GM18867 (cell line): ENCODE measurements around the gene CA6.
"Not testable (repeated sequence)": the region's sequence is repeated elsewhere in the genome, so short reads cannot be mapped to it uniquely, and the experiment has no call there.

Experiments
- ATAC-seq: cut with Tn5 transposase; IDR thresholded peaks from one replicate; pipeline ENCODE4 v1.9.1; 2021; ENCODE audit warnings: mild to moderate bottlenecking, moderate library complexity; ENCODE audit not compliant: unreplicated experiment

Gene CA6

DNA sequence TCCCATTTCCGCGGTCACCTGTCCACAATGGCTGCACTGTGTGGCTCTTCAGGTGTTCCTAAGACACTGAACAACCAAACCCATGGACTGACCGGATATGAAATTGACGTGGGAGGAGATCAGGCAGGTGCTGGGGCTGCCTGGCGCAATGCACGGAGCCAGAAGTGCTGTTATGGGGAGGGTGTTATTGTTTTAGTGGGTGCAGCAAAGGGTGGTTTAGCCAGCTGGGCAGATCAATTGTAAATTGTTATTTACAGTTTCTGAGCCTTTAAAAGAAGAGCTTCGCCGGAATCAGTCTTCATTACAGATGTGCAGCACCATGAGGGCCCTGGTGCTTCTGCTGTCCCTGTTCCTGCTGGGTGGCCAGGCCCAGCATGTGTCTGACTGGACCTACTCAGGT, at the start of gene CA6:
TSS of gene CA6 (plus strand) at position 301 of the 400 bp plus-strand sequence. CDS start at position 320, 19 bp downstream.
- ATAC-seq, result no peak

DNA sequence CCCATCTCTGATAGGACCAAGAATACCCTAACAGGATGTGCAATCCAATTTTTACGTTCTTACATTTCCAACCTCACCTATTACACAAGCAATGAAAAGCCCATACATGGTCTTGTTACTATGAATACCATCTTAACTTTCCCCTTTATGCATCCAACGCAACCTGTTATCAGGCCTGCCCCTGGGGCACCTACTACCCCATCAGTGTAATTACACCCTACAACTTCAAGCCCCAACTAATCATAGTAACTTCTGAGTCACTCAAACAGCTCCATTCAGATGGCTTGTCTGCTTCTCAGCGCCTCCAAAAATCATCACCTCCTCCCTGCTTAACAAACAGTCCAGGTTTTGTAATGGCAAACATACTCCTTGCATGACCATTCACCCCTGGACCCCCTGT, 48.9 kb upstream of the CA6 start:
- not testable (repeated sequence) for ATAC-seq

DNA sequence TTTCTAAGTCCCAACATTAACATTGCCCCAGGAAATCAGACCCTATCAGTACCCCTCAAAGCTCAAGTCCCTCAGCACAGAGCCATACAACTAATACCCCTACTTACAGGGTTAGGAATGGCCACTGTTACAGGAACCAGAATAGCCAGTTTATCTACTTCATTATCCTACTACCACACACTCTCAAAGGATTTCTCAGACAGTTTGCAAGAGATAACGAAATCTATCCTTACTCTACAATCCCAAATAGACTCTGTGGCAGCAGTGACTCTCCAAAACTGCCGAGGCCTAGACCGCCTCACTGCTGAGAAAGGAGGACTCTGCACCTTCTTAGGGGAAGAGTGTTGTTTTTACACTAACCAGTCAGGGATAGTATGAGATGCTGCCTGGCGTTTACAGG, 48.2 kb upstream of the CA6 start:
- ATAC-seq, result not testable (repeated sequence)

DNA sequence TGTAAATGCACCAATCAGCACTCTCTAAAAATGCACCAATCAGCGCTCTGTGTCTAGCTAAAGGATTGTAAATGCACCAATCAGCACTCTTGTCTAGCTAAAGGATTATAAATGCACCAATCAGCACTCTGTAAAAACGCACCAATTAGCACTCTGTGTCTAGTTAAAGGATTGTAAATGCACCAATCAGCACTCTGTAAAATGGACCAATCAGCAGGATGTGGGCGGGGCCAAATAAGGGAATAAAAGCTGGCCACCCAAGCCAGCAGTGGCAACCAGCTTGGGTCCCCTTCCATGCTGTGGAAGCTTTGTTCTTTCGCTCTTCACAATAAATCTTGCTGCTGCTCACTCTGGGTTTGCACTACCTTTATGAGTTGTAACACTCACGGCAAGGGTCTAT, 47.2 kb upstream of the CA6 start:
- ATAC-seq, result not testable (repeated sequence)

DNA sequence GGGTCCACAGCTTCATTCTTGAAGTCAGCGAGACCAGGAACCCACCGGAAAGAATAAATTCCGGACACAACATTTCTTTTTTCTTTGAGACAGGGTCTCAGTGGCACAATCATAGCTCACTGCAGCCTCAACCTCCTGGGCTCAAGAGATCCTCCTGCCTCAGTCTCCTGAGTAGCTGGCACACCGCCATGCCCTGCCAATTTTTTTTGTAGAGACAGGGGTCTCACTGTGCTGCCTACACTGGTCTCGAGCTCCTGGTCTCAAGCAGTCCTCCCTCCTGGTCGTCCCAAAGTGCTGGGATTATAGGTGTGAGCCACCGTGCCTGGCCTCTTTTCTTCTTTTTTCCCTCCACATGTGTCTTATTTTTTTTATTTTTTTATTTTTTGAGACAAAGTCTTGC, 46.6 kb upstream of the CA6 start:
- ATAC-seq, result no peak

DNA sequence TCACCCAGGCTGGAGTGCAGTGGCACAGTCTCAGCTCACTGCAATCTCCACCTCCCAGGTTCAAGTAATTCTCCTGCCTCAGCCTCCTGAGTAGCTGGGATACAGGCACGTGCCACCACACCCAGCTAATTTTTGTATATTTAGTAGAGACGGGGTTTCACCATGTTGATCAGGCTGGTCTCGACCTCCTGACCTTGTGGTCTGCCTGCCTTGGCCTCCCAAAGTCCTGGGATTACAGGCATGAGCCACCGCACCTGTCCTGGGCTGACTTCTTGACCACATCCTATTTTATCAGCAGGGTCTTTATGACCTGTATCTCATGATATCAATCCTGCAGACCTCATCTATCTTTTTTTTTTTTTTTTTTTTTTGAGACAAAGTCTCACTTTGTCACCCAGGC, 45.0 kb upstream of the CA6 start:
- not testable (repeated sequence) for ATAC-seq

DNA sequence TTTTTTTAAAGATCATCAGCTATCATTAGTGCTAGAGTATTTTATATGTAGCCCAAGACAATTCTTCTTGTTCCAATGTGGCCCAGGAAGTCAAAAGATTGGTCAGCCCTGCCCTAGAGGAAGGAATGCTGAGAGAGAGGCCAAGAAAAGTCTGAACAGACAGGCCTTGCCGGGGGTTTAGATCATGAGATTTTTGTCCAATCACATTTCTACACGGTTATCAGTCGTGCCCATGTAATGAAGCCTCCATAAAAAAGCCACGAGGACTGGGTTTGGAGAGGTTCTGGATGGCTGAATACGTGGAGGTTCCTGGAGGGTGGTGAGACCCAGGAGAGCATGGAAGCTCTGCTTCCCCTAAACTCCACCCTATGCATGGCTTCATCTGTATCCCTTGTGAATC, 42.9 kb upstream of the CA6 start:
- no peak for ATAC-seq

DNA sequence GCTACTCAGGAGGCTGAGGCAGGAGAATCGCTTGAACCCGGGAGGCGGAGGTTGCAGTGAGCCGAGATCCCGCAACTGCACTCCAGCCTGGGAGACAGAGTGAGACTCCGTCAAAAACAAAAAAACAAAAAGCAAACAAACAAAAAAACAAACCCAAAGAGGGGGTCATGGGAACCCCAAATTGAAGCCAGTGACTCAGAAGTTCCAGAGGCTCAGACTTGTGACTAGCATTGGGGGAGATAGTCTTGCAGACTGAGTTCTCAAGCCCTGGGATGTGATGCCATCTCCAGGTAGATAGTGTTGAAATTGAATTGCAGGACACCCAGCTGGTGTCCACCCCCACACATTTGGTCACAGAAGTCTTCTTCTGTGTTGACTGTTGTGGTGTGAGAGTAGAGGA, 42.3 kb upstream of the CA6 start:
- ATAC-seq, result no peak

DNA sequence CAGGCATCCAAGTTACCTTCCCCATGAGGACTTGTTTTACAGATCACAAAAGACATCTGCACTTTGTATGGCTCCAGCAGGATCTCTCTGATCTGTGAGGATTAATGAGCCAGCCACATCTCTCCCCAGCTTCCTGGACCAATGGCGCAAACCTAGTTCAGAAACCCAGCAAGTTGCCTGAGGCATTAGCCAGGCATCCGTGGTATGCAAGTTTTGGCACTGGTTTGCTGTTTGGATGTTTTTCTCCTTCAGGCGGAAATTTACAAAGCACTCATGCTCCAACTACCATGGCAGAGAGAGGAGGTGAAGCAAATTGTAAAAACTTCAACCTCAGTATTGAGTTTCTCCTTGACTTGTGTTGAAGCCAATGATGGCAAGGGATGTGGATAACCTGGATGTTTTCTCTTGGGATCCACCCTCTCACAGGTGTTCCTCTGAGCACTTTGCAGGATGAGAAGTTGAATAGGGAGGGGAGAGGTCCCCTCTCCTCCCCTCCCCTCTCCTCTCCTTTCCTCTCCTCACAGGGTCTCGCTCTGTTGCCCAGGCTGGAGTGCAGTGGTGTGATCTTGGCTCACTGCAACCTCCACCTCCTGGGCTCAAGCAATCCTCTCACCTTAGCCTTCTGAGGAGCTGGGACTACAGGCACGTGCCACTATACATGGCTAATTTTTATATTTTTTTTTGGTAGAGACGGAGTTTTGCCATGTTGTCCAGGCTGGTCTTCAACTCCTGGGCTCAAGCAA, 41.6 kb upstream of the CA6 start:
- ATAC-seq, result no peak

DNA sequence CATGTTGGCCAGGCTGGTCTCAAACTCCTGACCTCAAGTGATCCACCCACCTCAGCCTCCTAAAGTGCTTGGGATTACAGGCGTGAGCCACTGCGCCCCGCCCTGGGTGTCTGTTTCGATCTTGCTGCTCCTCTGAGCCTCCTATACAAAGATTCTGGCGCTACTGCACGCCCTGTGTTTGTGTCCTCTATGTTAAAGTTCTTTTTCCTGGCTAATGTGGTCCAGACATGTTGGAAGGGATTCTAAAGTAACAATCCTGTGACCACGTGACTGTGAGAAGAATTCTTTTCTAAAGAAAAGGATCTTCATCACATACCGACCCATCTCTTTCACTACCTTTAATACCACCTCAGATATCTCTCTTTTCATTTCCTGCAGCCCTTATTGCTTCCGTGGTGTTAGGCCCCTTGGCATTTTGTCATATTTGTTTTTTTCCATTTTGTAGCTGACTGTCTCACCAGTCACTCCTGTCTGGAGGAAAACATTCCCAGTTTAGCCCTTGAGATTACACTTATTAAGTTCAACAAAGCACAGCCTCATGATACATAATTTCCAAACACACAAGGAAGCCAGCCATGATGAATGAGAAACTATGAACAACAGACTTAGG, 40.0 kb upstream of the CA6 start:
- no peak for ATAC-seq

DNA sequence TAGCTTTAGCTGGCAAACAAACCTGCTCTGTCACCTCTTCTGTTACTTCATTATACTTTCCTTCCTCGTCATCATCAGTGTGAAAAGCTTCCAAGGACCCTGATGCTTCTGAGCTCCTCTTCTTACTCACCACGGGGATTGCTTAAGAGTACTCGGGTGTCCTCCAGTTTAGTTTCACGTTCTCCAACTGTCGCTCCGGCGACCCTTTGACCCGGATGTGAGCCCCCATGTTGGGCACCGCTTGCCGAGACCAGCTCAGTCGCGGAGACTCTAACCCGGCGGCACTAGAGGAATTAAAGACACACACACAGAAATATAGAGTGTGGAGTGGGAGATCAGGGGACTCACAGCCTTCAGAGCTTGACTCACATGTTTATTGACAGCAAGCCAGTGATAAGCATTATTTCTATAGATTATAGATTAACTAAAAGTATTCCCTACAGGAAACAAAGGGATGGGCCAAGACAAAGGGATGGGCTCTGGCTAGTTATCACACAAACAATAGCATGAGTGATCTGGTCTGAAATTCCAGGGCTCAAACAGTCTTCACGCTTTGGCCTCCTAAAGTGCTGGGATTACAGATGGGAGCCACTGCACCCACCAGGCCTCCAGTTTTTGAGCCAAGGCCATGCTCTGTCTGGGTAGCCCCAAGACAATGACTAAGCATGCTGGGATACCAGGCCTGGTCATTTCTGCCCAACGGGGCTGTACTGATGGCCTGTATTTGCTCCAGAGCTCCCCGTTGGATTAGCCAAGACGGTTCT, 37.1 kb upstream of the CA6 start:
- ATAC-seq, result no peak

DNA sequence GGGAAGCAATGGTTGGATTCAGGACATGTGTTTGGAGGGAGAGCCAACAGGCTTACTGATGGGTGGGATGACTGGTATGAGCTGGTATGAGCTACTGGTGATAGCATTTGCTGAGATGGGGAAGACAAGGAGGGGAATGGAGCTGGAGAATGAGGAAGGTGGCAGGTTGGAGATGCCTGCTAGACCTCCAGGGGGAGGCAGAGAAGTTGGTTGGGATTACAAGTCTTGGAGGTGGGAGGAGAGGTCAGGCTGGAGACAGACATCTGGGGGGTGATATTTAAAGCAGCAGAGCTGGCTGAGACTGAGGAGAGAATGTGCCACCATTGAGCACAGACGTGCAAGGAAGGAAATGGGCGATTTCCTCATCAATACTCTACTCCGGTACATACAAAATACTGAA, 35.3 kb upstream of the CA6 start:
- ATAC-seq, result no peak

DNA sequence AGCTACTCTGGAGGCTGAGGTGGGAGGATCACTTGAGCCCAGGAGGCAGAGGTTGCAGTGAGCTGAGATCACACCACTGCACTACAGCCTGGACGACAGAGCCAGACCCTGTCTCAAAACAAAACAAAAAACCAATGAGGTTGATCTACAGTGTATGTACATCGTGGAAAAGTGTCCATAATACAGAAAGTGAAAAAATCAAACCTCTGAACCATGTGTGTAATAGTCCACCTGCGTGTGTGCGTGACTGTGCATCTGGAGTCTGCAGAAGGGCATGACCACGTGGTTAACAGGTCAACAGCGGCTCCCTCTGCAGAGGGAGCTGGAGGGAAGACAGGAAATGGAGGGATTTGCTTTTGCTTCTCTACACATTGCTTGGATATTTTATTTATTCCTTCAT, 34.8 kb upstream of the CA6 start:
- no peak for ATAC-seq

DNA sequence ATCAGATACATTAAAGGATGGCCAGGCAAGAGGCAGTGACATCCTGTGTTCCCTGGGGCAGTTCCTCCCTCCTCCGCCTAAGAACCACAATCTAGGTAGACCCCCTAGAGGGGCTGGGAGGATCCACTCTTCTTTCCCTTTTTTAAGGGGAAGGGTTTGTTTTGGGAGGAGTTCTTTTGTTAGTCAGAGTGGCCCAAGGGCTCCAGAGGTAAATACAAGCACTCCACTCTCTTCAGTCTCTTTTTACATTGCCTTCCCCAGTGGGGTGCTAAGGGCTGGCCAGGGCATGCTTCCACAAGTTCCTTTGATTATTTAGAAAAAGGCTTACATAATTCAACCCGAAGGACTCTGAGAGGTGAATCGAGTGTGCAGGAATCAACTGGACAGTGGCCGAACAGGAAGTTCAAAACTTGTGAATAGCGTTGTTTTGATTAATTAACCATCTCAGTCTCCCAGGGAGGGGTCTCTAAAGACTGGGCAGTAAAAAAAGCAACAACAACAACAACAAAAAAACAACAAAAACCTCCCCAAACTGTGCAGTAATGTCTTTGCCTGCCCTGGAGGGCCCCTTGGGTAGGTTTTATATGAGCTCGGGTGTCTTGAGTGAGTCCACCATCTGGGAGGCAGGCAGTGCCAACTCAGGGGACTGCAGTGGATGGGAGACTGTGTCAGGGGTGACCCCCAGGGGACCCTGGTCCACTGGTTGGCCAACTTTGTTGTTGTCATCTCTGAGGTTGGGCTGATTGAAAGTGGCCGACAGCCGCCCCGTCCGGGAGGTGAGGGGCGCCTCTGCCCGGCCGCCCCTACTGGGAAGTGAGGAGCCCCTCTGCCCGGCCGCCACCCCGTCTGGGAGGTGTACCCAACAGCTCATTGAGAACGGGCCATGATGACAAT, 34.0 kb upstream of the CA6 start:
- no peak for ATAC-seq

DNA sequence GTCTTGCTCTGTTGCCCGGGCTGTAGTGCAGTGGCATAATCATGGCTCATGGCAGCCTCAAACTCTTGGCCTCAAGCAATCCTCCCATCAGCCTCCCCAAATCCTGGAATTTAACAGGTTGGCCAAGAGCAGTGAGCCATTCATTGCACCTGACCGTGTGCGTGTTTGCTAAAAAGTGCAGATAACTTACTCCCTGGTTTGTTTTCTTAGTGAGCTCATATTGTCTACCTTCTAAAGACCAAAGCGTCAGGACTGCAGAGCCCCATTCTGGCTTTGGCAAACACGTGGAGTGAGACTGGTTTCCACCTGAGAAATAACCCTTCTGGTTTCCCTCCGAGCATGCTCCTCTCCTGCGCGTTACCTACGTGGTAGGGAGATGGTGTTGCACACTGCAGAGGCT, 32.2 kb upstream of the CA6 start:
- ATAC-seq, result no peak

DNA sequence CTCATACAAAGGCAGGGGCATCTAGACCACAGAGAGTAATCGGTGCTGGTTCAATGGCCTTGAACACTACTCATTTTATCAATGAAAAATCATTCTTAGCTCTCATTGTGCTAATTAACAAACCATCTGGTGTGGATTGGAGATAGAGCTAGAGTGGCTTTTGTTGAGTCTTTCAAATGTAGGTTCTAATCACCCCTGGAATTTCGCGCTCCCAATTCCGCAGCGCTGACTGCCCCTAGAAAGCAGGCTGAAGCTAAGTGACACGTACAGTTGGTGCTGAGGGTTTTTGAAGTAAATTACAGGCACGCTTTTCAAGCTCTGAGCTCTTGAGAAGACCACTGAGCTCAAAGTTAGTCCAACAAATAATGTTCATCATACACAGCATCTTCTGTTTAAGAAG, 31.2 kb upstream of the CA6 start:
- ATAC-seq, result no peak

DNA sequence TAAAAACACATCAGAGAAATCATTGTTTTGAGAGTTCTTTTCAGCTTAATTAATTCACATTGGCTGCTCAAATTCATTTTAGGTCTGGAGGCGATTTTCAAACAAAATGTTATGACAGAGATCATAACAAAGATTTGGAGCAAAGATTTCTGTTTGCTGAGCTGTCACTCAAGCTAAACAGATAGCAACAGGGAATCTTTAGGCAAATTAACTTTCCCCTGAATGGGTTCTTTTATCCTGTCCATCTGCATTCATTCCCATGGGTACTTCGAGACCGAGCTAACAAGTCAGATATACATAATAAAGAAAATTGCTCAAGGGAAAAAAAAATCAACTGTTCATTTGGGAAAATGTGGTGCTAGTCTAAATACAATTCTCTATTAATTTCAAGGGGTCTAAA, 30.2 kb upstream of the CA6 start:
- no peak for ATAC-seq

DNA sequence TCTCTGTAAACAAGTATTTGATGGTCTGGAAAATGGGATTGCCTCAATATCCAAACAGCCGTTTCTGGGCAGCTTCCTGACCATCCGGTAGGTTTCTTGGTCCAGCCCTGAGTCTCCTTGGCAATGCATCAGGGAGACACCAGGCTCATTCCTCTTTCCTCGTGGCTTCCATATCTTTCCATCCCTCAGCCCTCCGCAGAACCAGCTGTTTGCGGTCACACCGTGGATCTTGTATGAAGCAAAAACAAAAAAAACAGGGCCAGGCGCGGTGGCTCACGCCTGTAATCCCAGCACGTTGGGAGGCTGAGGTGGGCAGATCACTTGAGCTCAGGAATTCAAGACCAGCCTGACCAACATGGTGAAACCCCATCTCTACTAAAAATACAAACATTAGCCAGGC, 28.1 kb upstream of the CA6 start:
- ATAC-seq, result not testable (repeated sequence)

DNA sequence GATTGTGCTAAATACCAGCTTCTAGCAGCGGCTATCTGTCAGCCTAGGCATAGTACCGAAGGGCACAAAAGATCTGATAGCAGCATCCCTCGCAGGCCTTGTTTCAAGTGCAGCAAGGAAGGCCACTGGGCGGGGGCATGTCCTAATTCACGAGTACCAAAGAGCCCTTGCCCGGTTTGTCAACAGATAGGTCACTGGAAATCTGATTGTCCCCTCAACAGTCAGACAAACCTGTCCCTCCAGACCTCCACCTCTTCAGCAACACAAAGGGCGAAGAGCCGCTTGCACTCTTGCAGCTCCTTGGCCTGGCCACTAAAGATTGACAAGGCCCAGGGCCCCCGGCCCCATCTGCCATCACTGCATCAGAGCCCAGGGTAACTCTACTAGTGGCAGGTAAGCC, 22.7 kb upstream of the CA6 start:
- no peak for ATAC-seq

DNA sequence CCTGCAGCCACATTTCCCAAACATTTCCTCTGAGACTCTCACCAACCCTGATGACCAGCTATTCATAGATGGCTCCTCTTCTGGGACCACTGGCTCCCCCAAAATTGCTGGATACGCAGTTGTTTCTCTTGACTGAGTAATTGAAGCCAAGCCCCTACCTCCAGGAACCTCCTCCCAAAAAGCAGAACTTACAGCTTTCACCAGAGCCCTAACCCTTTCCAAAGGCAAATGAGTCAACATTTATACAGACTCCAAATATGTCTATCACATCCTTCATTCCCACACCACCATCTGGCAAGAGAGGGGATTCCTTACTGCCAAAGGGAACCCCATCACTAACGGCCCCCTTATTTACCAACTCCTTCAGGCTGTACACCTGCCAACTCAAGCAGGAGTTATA, 20.3 kb upstream of the CA6 start:
- no peak for ATAC-seq

DNA sequence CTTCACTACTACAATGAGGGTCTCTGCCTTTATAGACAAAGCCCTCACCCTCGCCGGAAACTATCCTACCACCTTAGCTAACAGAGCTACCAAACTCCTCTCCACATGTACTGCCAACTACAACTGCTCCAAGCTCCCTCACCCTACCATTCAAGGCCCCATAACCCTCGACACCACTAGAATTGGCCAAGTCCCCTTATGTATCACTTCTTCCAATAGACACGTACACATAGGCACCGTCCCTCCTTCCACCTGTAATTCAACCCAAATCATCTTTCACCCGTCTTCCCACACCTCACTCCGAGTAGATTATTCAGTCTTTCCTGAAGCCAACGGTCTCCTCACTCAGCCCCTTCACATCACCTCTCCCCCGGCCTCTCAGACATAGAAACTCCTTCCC, 19.7 kb upstream of the CA6 start:
- ATAC-seq, result no peak
